Measurements from ENCODE around the gene ADGRF3.
"Not testable (repeated sequence)": the region's sequence is repeated elsewhere in the genome, so short reads cannot be mapped to it uniquely, and the experiment has no call there.

GRCh38 chr2:26258836-26259235 is 87.8 kb downstream of the ADGRF3 start:
- TF ChIP-seq CTCF (IDR thresholded peaks at IDR 0.05; ENCODE audit: low read length); EZH2 (IDR thresholded peaks at IDR 0.05; ENCODE audit: borderline replicate concordance, low read length): not testable (repeated sequence)

Data from OCI-LY1 (cell line).